HL-60/S4 treated with retinoic acid at 250 ng/mL for 4 days and 3 days (cell line): ENCODE results near the gene GP1BA.
"Not testable (repeated sequence)": the region's sequence is repeated elsewhere in the genome, so short reads cannot be mapped to it uniquely, and the experiment has no call there.

ENCODE experiments used
- in situ Hi-C: fragments of 300-500 bp; cut with MboI; formaldehyde crosslinking; loops from 2 replicates; pipeline ENCODE4 v1.7.0; 2022; ENCODE audit warnings: low sequenced_read_pairs

The GP1BA gene

GRCh38 chr17:4900231-4901107 is 31.6 kb upstream of the GP1BA start:
- in situ Hi-C loops, result no loop called here

- in situ Hi-C loops, result no loop called here
Observed at GRCh38 chr17:4901108-4901647, 30.9 kb upstream of the GP1BA start.

GRCh38 chr17:4901648-4902344 is 30.3 kb upstream of the GP1BA start:
- in situ Hi-C loops, result no loop called here

- in situ Hi-C loops, result no loop called here
Observed at GRCh38 chr17:4902540-4902939, 29.5 kb upstream of the GP1BA start.

- in situ Hi-C loops, result no loop called here
Observed at GRCh38 chr17:4903051-4903818, 28.8 kb upstream of the GP1BA start, which contains the start of gene CHRNE. CHRNE (minus strand) TSS chr17:4903098; CDS start chr17:4903063, 35 bp downstream.

GRCh38 chr17:4906642-4907041 is 25.4 kb upstream of the GP1BA start:
- in situ Hi-C loops, result not testable (repeated sequence)

- in situ Hi-C loops, result no loop called here
Observed at GRCh38 chr17:4908301-4908700, 23.8 kb upstream of the GP1BA start.

- in situ Hi-C loops, result no loop called here
Observed at GRCh38 chr17:4908711-4909496, 23.2 kb upstream of the GP1BA start.

GRCh38 chr17:4913994-4914393 is 18.1 kb upstream of the GP1BA start:
- in situ Hi-C loops, result no loop called here

GRCh38 chr17:4914551-4914950 is 17.5 kb upstream of the GP1BA start:
- in situ Hi-C loops, result not testable (repeated sequence)

- in situ Hi-C loops, result no loop called here
Observed at GRCh38 chr17:4919511-4920047, 12.5 kb upstream of the GP1BA start.

GRCh38 chr17:4920351-4921048 is 11.6 kb upstream of the GP1BA start:
- in situ Hi-C loops, result no loop called here

GRCh38 chr17:4921320-4921719 is 10.8 kb upstream of the GP1BA start:
- in situ Hi-C loops, result no loop called here

- in situ Hi-C loops, result not testable (repeated sequence)
Observed at GRCh38 chr17:4926577-4927335, 5.3 kb upstream of the GP1BA start.

- in situ Hi-C loops, result no loop called here
Observed at GRCh38 chr17:4928881-4929280, 3.2 kb upstream of the GP1BA start.

GRCh38 chr17:4932756-4933155 is 679 bp downstream of the GP1BA start:
- in situ Hi-C loops, result no loop called here

GRCh38 chr17:4933646-4934045 is 1.6 kb downstream of the GP1BA start:
- in situ Hi-C loops, result no loop called here

GRCh38 chr17:4934173-4934979 is 2.3 kb downstream of the GP1BA start:
- in situ Hi-C loops, result no loop called here
